ENCODE measurements around the gene TOMM22. TPM values are rescaled to one million over a fixed set of nuclear protein-coding genes. Genes with fewer than 3 reads are reported as not detected.

Gene TOMM22
- total RNA-seq, 2 experiments from 2014 or later = 122 to 128 TPM

DNA sequence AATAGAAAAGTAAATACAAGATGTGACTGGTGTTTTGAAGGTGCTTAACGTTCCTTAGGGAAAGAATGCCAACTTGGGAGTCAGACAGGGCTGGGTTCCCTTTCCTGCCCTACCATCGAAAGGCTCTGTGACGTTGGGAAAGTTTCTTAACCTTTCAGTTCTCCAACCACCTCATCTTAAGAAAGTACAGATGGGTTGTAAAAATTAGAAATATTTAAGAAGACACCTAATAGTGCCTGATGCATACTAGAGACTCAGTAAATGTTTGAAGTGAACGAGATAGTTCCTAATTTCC is 25.1 kb downstream of the TOMM22 start:
- peak overlapping the region; percentile 92 for H3K4me3 Mint-ChIP-seq
- no peak for DNase-seq
- no peaks in the 10 kb centered on the region for H3K27me3 Mint-ChIP-seq
- H3K4me1 Mint-ChIP-seq (ENCODE audit: low read depth) = peaks cover 51% of the 10 kb centered on the region
- H3K9me3 Mint-ChIP-seq = no peaks in the 10 kb centered on the region
- ChIA-PET POLR2A (interaction anchor here (1.4 to 2.3 kb wide), 4 partner anchors 11 to 50 kb away, joined by 3 to 13 read pairs (median 6); partner anchors contain the start of gene TOMM22), CTCF (interaction anchor here (1.0 to 3.8 kb wide), 4 partner anchors 9 to 62 kb away, joined by 3 to 22 read pairs (median 9); partner anchors contain the start of gene TOMM22)
- H3K27ac Mint-ChIP-seq = peak overlapping the region; percentile 91
- intact Hi-C loops (cut with micrococcal nuclease) = loop anchor here (5.0 kb wide), 2 partner anchors 525 to 610 kb away; partner anchors contain the start of genes PLA2G6 and RPL3
- peaks cover 32% of the 10 kb centered on the region for H3K36me3 Mint-ChIP-seq

DNA sequence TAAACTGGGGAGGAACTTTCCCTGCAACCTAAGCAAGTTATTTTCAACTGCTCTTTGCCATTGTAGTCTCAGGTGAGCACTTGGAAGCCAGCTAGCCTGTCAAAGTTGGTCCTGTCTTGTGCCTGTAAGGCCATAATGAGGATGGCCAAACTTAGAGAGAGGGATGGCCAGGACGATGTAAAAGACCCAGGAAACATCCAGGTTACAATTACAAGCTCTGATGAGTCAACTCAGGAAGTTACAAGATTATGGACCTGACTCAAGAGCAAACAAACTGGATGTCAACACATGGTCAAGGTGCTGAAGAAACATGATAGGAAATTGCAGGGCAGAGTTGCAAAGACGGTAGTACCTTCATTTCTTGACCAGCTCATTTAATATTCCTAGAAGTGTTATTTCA is 25.6 kb downstream of the TOMM22 start:
- DNase-seq = no peak
- CTCF ChIA-PET = interaction anchor here (1.0 to 3.8 kb wide), 8 partner anchors 8 to 655 kb away, joined by 3 to 22 read pairs (median 4); partner anchors contain the start of gene TOMM22

DNA sequence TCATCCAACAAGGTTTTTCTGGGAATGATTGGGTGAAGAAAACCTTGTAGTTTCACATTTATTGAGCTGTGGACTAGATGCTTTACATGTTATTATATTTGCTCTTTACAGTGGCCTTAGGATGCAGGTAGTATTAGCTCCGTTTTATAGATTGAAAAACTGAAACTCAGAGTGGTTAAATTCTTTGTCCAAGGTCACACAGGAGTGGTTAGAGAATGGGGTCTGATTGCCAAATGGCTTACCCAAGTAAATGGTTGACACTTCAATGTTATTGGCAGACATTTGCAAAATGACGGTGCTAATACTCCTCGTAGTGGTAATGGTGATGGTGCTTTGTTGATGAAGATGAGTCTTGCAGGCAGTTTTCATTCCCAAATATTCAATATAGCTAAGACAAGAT is 26.2 kb downstream of the TOMM22 start:
- ChIA-PET POLR2A (no interaction called here), CTCF (interaction anchor here (1.0 to 3.8 kb wide), 8 partner anchors 9 to 656 kb away, joined by 3 to 22 read pairs (median 4); partner anchors contain the start of gene TOMM22)
- intact Hi-C loops (cut with micrococcal nuclease) = loop anchor here (5.0 kb wide), 2 partner anchors 526 to 609 kb away; partner anchors contain the start of genes PLA2G6 and RPL3
- Mint-ChIP-seq H3K36me3 (peaks cover 34% of the 10 kb centered on the region), H3K27me3 (no peaks in the 10 kb centered on the region), H3K4me3 (peak overlapping the region; percentile 25), H3K27ac (peak overlapping the region; percentile 91), H3K4me1 (ENCODE audit: low read depth) (peaks cover 61% of the 10 kb centered on the region), H3K9me3 (no peaks in the 10 kb centered on the region)
- DNase-seq = no peak

More for the DNA sequence above, 25.6 kb downstream of the TOMM22 start:
- H3K9me3 Mint-ChIP-seq = no peaks in the 10 kb centered on the region
- peak overlapping the region; percentile 91 for H3K27ac Mint-ChIP-seq
- peaks cover 55% of the 10 kb centered on the region for H3K4me1 Mint-ChIP-seq (ENCODE audit: low read depth)
- H3K4me3 Mint-ChIP-seq = peak overlapping the region; percentile 92
- POLR2A ChIA-PET = interaction anchor here (1.4 to 1.5 kb wide), 2 partner anchors 26 to 49 kb away, joined by 5 to 8 read pairs; partner anchors contain the start of gene TOMM22
- intact Hi-C loops (cut with micrococcal nuclease) = loop anchor here (5.0 kb wide), 2 partner anchors 525 to 610 kb away; partner anchors contain the start of genes PLA2G6 and RPL3
- peaks cover 32% of the 10 kb centered on the region for H3K36me3 Mint-ChIP-seq
- H3K27me3 Mint-ChIP-seq = no peaks in the 10 kb centered on the region

DNA sequence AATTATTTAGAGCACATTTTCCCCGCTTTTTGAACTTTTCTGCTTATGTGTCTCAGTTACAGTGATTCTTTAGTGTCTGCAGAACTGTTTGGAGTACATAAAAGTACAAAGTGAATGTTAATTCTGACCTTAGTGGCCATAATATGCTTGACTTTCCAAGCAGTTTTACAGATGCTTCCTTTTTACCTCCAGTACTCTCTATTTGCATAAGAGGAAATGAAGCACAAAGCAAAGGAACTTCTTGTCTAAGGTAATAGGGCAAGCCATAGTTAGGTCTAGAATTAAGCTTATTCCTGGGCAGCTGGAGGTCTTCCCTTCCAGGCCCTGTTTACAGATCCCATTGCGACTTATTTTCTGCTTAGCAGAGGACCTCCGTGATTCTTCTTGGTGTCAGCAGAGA is 27.5 kb downstream of the TOMM22 start:
- ChIA-PET CTCF (interaction anchor here (0.6 to 1.8 kb wide), 2 partner anchors 16 to 24 kb away, joined by 3 to 9 read pairs; no protein-coding TSS in a partner anchor), POLR2A (no interaction called here)
- intact Hi-C loops (cut with micrococcal nuclease) = loop anchor here (5.0 kb wide), 2 partner anchors 527 to 608 kb away; partner anchors contain the start of genes PLA2G6 and RPL3
- no peak overlapping the region for H3K27ac Mint-ChIP-seq
- DNase-seq = no peak
- peaks cover 37% of the 10 kb centered on the region for H3K36me3 Mint-ChIP-seq
- peaks cover 69% of the 10 kb centered on the region for H3K4me1 Mint-ChIP-seq (ENCODE audit: low read depth)
- H3K27me3 Mint-ChIP-seq = no peaks in the 10 kb centered on the region
- H3K9me3 Mint-ChIP-seq = no peaks in the 10 kb centered on the region
- H3K4me3 Mint-ChIP-seq = no peak overlapping the region

DNA sequence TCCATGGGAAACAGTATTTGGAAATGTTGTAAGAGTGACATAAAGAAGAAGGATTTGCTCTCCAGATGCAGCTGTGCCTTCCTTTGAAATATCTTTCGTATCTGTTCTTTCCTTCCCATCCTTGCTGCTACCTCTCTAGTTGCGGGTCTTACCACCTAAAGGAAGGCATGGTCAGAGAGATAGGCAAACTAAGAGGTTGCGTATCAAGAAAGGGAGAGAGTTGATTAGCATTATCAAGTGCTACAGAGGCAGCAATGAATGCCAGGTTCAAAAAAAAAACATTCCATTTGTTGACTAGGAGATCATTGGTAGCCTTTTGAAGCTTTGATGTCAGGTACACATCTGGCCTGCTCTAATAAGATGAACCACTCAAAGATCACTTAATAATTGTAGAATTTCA is 28.6 kb downstream of the TOMM22 start:
- intact Hi-C loops (cut with micrococcal nuclease) = no loop called here
- H3K9me3 Mint-ChIP-seq = no peaks in the 10 kb centered on the region
- no peak for DNase-seq
- ChIA-PET CTCF (interaction anchor here (0.7 to 1.8 kb wide), 2 partner anchors 15 to 23 kb away, joined by 3 to 9 read pairs; no protein-coding TSS in a partner anchor), POLR2A (interaction anchor here (0.6 kb wide), 1 partner anchor 275 kb away, joined by 3 read pairs; no protein-coding TSS in a partner anchor)
- no peaks in the 10 kb centered on the region for H3K27me3 Mint-ChIP-seq
- peaks cover 64% of the 10 kb centered on the region for H3K4me1 Mint-ChIP-seq (ENCODE audit: low read depth)
- peaks cover 37% of the 10 kb centered on the region for H3K36me3 Mint-ChIP-seq
- no peak overlapping the region for H3K27ac Mint-ChIP-seq
- no peak overlapping the region for H3K4me3 Mint-ChIP-seq

DNA sequence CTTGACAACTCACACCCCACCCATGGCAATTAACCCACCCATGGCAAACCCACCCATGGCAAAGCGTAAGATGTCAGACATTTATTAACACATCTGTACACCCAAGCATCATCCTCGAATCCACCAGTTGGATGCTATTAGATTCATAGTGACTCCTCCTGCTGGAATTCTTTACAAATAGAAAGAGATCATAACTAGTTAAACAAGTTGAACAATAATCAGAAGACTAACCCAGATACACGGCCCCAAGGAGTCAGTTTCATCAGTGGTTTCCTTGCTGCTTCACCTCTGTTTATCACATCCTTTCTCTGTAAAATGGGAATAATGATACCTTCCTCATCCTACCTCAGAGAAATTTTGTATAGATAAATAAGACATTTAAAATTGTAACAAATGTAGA is 29.1 kb downstream of the TOMM22 start:
- peaks cover 40% of the 10 kb centered on the region for H3K36me3 Mint-ChIP-seq

DNA sequence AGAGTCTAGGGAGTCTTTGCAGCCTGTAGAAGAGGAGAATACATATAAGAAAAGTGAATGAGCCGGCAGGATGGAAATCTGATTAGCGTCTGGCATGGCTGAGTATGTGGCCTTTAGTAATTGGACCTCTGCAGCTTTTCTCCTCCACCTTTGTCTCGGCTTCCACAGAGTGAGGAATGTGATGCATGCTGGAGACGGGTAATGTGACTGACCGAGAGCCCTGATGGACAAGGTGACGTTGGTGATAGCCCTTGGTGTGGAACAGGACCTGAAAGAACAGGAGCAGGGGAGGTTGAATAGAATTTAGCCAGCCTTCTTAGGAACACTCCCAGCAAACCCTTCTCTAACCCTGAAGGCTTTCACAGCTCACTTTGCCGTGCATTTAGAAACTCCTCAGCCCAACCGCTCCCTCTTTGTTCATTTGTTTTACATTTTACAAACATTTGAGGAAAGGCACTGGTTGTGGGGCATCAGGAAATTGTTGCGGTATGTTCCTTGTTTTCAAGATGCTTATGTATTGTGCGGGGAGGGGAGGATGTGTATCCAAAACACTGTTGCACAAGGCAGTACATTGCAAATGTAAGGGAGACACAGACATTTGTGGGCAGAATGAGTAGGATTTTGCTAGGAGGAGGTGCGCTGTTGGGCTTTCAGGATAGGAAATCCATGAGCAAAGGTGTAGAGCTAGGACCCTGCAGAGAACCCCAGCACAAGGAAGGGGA is 30.9 kb downstream of the TOMM22 start:
- Mint-ChIP-seq H3K9me3 (no peaks in the 10 kb centered on the region), H3K4me3 (no peak overlapping the region), H3K4me1 (ENCODE audit: low read depth) (peaks cover 56% of the 10 kb centered on the region), H3K27ac (no peak overlapping the region), H3K36me3 (peaks cover 45% of the 10 kb centered on the region), H3K27me3 (no peaks in the 10 kb centered on the region)
- DNase-seq = no peak
- ChIA-PET POLR2A (interaction anchor here (0.7 kb wide), 1 partner anchor 53 kb away, joined by 3 read pairs; no protein-coding TSS in a partner anchor), CTCF (interaction anchor here (1.6 kb wide), 1 partner anchor 12 kb away, joined by 5 read pairs; no protein-coding TSS in a partner anchor)
- intact Hi-C loops (cut with micrococcal nuclease) = no loop called here

More for the DNA sequence above, 29.1 kb downstream of the TOMM22 start:
- no peak overlapping the region for H3K27ac Mint-ChIP-seq
- DNase-seq = no peak
- intact Hi-C loops (cut with micrococcal nuclease) = no loop called here
- no peaks in the 10 kb centered on the region for H3K27me3 Mint-ChIP-seq
- H3K4me3 Mint-ChIP-seq = no peak overlapping the region
- no peaks in the 10 kb centered on the region for H3K9me3 Mint-ChIP-seq
- H3K4me1 Mint-ChIP-seq (ENCODE audit: low read depth) = peaks cover 64% of the 10 kb centered on the region
- ChIA-PET CTCF (interaction anchor here (0.7 to 1.0 kb wide), 2 partner anchors 14 to 22 kb away, joined by 3 read pairs; no protein-coding TSS in a partner anchor), POLR2A (no interaction called here)

DNA sequence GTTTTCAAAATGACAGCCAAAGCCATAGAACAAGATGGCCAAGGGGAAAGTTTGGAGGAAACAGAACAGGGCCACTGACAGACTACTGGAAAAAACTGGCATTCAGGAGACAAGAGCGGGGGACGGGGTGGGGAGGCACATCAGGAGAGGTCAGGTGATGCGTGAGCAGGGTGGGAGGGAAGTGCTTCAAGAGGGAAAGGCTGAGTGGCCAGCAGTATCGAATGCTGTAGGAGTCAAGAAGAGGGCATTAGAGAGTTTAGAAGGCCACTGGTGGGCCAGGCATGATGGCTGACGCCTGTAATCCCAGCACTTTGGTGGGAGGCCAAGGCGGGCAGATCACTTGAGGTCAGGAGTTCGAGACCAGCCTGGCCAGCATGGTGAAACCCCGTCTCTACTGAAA is 32.2 kb downstream of the TOMM22 start:
- intact Hi-C loops (cut with micrococcal nuclease) = no loop called here
- no peaks in the 10 kb centered on the region for H3K9me3 Mint-ChIP-seq
- ChIA-PET CTCF (interaction anchor here (1.3 kb wide), 1 partner anchor 11 kb away, joined by 7 read pairs; no protein-coding TSS in a partner anchor), POLR2A (interaction anchor here (1.7 kb wide), 1 partner anchor 20 kb away, joined by 4 read pairs; no protein-coding TSS in a partner anchor)
- no peak overlapping the region for H3K4me3 Mint-ChIP-seq
- peaks cover 48% of the 10 kb centered on the region for H3K4me1 Mint-ChIP-seq (ENCODE audit: low read depth)
- peak overlapping the region; percentile 57 for H3K27ac Mint-ChIP-seq
- H3K27me3 Mint-ChIP-seq = no peaks in the 10 kb centered on the region
- DNase-seq = no peak
- H3K36me3 Mint-ChIP-seq = peaks cover 43% of the 10 kb centered on the region

DNA sequence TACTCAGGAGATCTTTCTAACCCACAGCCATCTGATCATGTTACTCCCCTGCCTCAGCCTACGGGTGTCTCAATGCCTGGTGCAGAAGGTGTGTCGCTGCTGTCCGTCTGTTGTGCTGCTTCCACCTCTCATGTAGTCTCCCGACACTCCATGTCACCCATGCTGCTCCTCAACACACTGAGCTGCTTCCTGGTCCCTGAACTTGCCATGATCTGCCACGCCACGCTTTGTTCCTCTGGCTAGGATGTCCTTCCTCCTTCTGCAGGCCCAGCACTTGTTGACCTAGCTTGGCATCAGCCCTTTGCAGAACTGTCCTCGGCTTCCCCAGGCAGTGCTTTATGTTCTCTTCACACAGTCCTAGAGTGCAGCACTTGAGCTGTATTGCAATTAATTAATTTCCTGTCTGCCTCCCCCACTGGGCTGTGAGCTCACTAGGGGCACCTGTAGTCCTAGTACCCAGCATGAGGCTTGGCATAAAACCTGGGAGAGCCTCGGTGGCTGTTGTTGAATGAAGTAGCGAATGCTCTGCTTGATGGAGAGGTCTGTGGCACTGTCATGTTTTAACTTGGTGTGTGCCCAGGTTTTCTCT is 33.5 kb downstream of the TOMM22 start:
- intact Hi-C loops (cut with micrococcal nuclease) = no loop called here

DNA sequence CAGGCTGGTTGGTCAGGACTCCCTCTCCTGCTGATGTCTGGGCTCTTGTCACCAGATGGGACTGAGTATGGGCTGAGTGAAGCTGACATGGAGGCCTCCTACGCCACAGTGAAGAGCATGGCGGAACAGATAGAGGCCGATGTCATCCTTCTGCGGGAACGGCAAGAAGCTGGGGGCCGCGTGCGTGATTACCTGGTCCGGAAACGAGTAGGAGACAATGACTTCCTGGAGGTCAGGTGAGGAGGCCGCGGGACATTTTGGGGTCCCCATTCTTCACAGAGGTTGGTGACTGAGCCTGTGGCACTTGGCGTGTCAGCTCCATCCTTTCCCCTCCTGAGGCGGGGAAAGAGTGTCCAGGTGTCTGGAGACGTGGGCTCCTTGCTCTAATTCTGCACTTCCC is 34.1 kb downstream of the TOMM22 start:
- peaks cover 35% of the 10 kb centered on the region for H3K4me1 Mint-ChIP-seq (ENCODE audit: low read depth)
- H3K27me3 Mint-ChIP-seq = no peaks in the 10 kb centered on the region
- no peak for DNase-seq
- intact Hi-C loops (cut with micrococcal nuclease) = no loop called here
- no peak overlapping the region for H3K27ac Mint-ChIP-seq
- H3K36me3 Mint-ChIP-seq = peaks cover 33% of the 10 kb centered on the region
- CTCF ChIA-PET = interaction anchor here (1.4 kb wide), 1 partner anchor 9 kb away, joined by 4 read pairs; no protein-coding TSS in a partner anchor
- H3K9me3 Mint-ChIP-seq = no peaks in the 10 kb centered on the region
- no peak overlapping the region for H3K4me3 Mint-ChIP-seq
- POLR2A ChIA-PET = interaction anchor here (0.6 to 1.7 kb wide), 2 partner anchors 10 to 18 kb away, joined by 3 to 4 read pairs; partner anchors contain the start of gene GTPBP1

More for the DNA sequence above, 33.5 kb downstream of the TOMM22 start:
- Mint-ChIP-seq H3K27me3 (no peaks in the 10 kb centered on the region), H3K4me1 (ENCODE audit: low read depth) (peaks cover 40% of the 10 kb centered on the region), H3K36me3 (peaks cover 37% of the 10 kb centered on the region), H3K9me3 (no peaks in the 10 kb centered on the region), H3K4me3 (no peak overlapping the region), H3K27ac (no peak overlapping the region)
- ChIA-PET CTCF (interaction anchor here (0.6 to 1.4 kb wide), 5 partner anchors 10 to 1079 kb away, joined by 3 to 7 read pairs (median 4); no protein-coding TSS in a partner anchor), POLR2A (interaction anchor here (0.6 to 1.7 kb wide), 2 partner anchors 9 to 19 kb away, joined by 3 to 4 read pairs; partner anchors contain the start of gene GTPBP1)
- DNase-seq = no peak

DNA sequence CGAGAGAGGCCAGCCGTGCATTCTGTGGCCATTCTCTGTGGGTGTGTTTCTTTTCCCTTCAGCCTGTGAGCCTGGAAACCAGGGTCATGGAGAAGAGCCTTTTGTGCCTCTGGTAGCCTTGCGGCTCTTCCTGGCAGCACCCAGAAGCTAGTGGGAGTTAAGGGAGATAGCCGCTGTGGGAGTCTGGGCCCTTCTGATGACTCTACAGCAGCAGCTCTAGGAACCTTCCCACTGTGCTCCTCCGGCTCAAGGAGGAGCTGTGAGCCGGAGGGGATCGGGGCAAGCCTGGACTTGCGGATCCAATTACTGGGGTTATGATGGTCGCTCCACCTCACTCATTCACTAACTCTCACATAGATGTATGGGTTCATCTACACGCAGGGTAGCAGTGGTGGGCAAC is 34.5 kb downstream of the TOMM22 start:
- Mint-ChIP-seq H3K27me3 (no peaks in the 10 kb centered on the region), H3K36me3 (peaks cover 32% of the 10 kb centered on the region), H3K9me3 (no peaks in the 10 kb centered on the region), H3K4me3 (no peak overlapping the region), H3K4me1 (ENCODE audit: low read depth) (peaks cover 30% of the 10 kb centered on the region), H3K27ac (no peak overlapping the region)
- intact Hi-C loops (cut with micrococcal nuclease) = no loop called here
- DNase-seq = no peak
- ChIA-PET POLR2A (no interaction called here), CTCF (interaction anchor here (1.4 kb wide), 1 partner anchor 9 kb away, joined by 4 read pairs; no protein-coding TSS in a partner anchor)
